K562 (cell line): ENCODE measurements around the gene RPL27A. TPM values are rescaled to one million over a fixed set of nuclear protein-coding genes. Genes with fewer than 3 reads are reported as not detected.

Source experiments
- ATAC-seq: fragments of 200-7000 bp; cut with Tn5 transposase; 3 replicates; pipeline ENCODE4 v1.9.1; 2020; ENCODE audit warnings: moderate library complexity
- BruUV-seq: library from RNA; stranded (reverse); fragments of 400-500 nt; replicated peaks from 2 replicates; lab custom pipeline; 2021; lab: Mats Ljungman, UMichigan
- CTCF ChIA-PET: fragments of 300-600 bp; formaldehyde crosslinking; extraction: SDS; loops from one replicate; lab custom pipeline; 2021; ENCODE audit warnings: low intra/inter-chr PET ratio; lab: Yijun Ruan, JAX
- POLR2A ChIA-PET: fragments of 300-600, 350-650 bp; sonication (Branson Sonifier 250); formaldehyde crosslinking; extraction: SDS; loops from one replicate; lab custom pipeline; 2021; ENCODE audit warnings: antibody characterized with exemption, inconsistent platforms; lab: Yijun Ruan, JAX
- DNase-seq, 4 experiments: peaks; one replicate each; pipeline versions ENCODE4 v3.0.0 to v3.0.0-alpha.2; 2011 to 2018; ENCODE audit warnings: low spot score in 3 of 4, mixed read lengths in 3 of 4; ENCODE audit errors: extremely low read depth in 1 of 4
- FAIRE-seq: peaks from 2 replicates; lab custom pipeline; 2011; peaks lifted over from hg19 to GRCh38; lab: Jason Lieb, UNC
- H2AFZ ChIP-seq: 2 replicates; pipeline ENCODE4 v1.6.0; 2011; ENCODE audit warnings: low read depth, low read length, control low read depth, inconsistent platforms
- H3K27ac ChIP-seq: fragments of 200-600 bp; 3 replicates; pipeline ENCODE4 v1.8.0; 2011; ENCODE audit warnings: low read depth, mild to moderate bottlenecking, control low read depth, inconsistent platforms, low read length, moderate library complexity, mixed read lengths; ENCODE audit errors: extremely low read depth
- H3K27me3 ChIP-seq, 2 experiments: fragments of 300-600 bp in 1 of 2; 2 replicates in 1 of 2; 3 replicates in 1 of 2; pipeline versions ENCODE4 v1.6.0 to v1.8.0; 2011; ENCODE audit warnings: inconsistent platforms in 2 of 2, low read length in 2 of 2, mild to moderate bottlenecking in 1 of 2, mixed read lengths in 1 of 2, moderate library complexity in 1 of 2; ENCODE audit not compliant: control insufficient read depth in 2 of 2, insufficient read depth in 2 of 2
- H3K36me3 ChIP-seq: fragments of 300-600 bp; 3 replicates; pipeline ENCODE4 v1.8.0; 2011; ENCODE audit warnings: mild to moderate bottlenecking, low read length, inconsistent platforms; ENCODE audit not compliant: control insufficient read depth, insufficient read depth
- H3K4me1 ChIP-seq, 2 experiments: fragments of 200-600 bp in 1 of 2; replicated peaks in 1 of 2; 2 replicates in 1 of 2; 3 replicates in 1 of 2; pipeline versions ENCODE4 v1.5.1 to v1.8.0; 2011; ENCODE audit warnings: inconsistent platforms in 2 of 2, low read length in 2 of 2, mild to moderate bottlenecking in 1 of 2, mixed read lengths in 1 of 2, moderate library complexity in 1 of 2; ENCODE audit not compliant: control insufficient read depth in 2 of 2, insufficient read depth in 2 of 2
- H3K4me2 ChIP-seq: 2 replicates; pipeline ENCODE4 v1.6.1; 2011; ENCODE audit warnings: low read length, control low read depth, inconsistent platforms, mixed read lengths; ENCODE audit not compliant: insufficient read depth
- H3K4me3 ChIP-seq: fragments of 200-600 bp; sonication (generic), shearing (Covaris generic); 2 replicates; pipeline ENCODE4 v1.5.1; 2016; ENCODE audit warnings: control low read depth, inconsistent platforms
- H3K79me2 ChIP-seq: fragments of 200-600 bp; 3 replicates; pipeline ENCODE4 v1.8.0; 2011; ENCODE audit warnings: low read length, inconsistent platforms; ENCODE audit not compliant: control insufficient read depth, insufficient read depth
- H3K9ac ChIP-seq, 2 experiments: 2 replicates each; pipeline versions ENCODE4 v1.6.0 to v1.6.1; 2011; ENCODE audit warnings: low read depth in 2 of 2, low read length in 2 of 2, control low read depth in 1 of 2, inconsistent platforms in 1 of 2, mild to moderate bottlenecking in 1 of 2, mixed read lengths in 1 of 2; ENCODE audit not compliant: insufficient read depth in 1 of 2
- H3K9me1 ChIP-seq: one replicate; pipeline ENCODE4 v1.6.0; 2011; ENCODE audit warnings: inconsistent platforms, mild to moderate bottlenecking, low read length, moderate library complexity; ENCODE audit not compliant: control insufficient read depth, insufficient read depth
- H3K9me3 ChIP-seq: replicated peaks from 2 replicates; pipeline ENCODE4 v1.5.1; 2011; ENCODE audit warnings: low read depth, low read length, inconsistent platforms; ENCODE audit not compliant: control insufficient read depth, insufficient read depth
- H4K20me1 ChIP-seq: replicated peaks from 2 replicates; pipeline ENCODE4 v1.6.1; 2011; ENCODE audit warnings: low read length, inconsistent platforms, mixed read lengths; ENCODE audit not compliant: control insufficient read depth, insufficient read depth
- BDP1 ChIP-seq: IDR thresholded peaks from 3 replicates; pipeline ENCODE4 v1.6.1; 2011; ENCODE audit not compliant: insufficient read length, insufficient read depth
- DMBX1 ChIP-seq: fragments of 250-450 bp; sonication (Bioruptor Pico); IDR thresholded peaks from 2 replicates; pipeline ENCODE4 v1.8.0; 2022; ENCODE audit warnings: inconsistent platforms, mild to moderate bottlenecking, moderate library complexity, borderline replicate concordance
- E2F3 ChIP-seq: fragments of 250-450 bp; sonication (Bioruptor Pico); IDR thresholded peaks from 2 replicates; pipeline ENCODE4 v1.4.0; 2020; ENCODE audit warnings: mild to moderate bottlenecking
- EGR1 ChIP-seq: fragments of 450-650 bp; conservative IDR thresholded peaks from 2 replicates; pipeline ENCODE4 v1.6.1; 2017; ENCODE audit warnings: mild to moderate bottlenecking
- ETV1 ChIP-seq: fragments of 450-650 bp; conservative IDR thresholded peaks from 2 replicates; pipeline ENCODE4 v1.6.1; 2016; ENCODE audit warnings: missing genetic modification characterization, control low read depth, low read depth, missing compliant biosample characterization
- ZKSCAN1 ChIP-seq: fragments of 150-350 bp; IDR thresholded peaks from 2 replicates; pipeline ENCODE4 v1.6.1; 2016; ENCODE audit warnings: low read depth, low read length
- ZNF197 ChIP-seq: fragments of 200-800 bp; sonication (Bioruptor generic); IDR thresholded peaks from 2 replicates; pipeline ENCODE4 v1.6.1; 2016; ENCODE audit warnings: low read depth, missing genetic modification characterization, missing compliant biosample characterization
- ZNF23 ChIP-seq: fragments of 250-450 bp; sonication (Bioruptor Pico); IDR thresholded peaks from 2 replicates; pipeline ENCODE4 v1.4.0; 2020; ENCODE audit warnings: mild to moderate bottlenecking
- WGBS: fragments of 100-300 bp; shearing (Covaris generic); methylation state at CpG from one replicate; pipeline ENCODE4 v1.1.6; 2016; ENCODE audit warnings: low coverage, mixed read lengths; ENCODE audit not compliant: insufficient coverage; ENCODE audit errors: missing lambda C conversion rate; 5-methylcytosine and 5-hydroxymethylcytosine counted together
- in situ Hi-C: fragments of 300-500 bp; cut with MboI; formaldehyde crosslinking; loops from 4 replicates; pipeline ENCODE4 v1.15.0; 2018; ENCODE audit warnings: inconsistent platforms, mixed read lengths
- intact Hi-C: fragments of 100-400 bp; cut with micrococcal nuclease; formaldehyde crosslinking; loops from 2 replicates; pipeline ENCODE4 v1.14.2; 2022
- polyA plus RNA-seq, 8 experiments: library from polyadenylated mRNA; depleted of rRNA in 4 of 8; stranded (reverse) in 5 of 8; unstranded in 3 of 8; fragments of >200 nt; fragmentation: Nextera tagmentation in 2 of 8; fragmentation: Illumina TruSeq in 1 of 8; extraction: Ambion mirVana in 2 of 8; extraction: Trizol in 1 of 8; gene quantifications; 2 replicates each; pipeline versions ENCODE4 v1.2.1 to v1.2.3, GENCODE V29; 2011 to 2014; ENCODE audit warnings: inconsistent platforms in 1 of 8, missing spikeins in 1 of 8
- total RNA-seq, 7 experiments: library from RNA; depleted of rRNA in 6 of 7; stranded (reverse); fragments of >200 nt in 6 of 7; fragmentation: Illumina TruSeq in 2 of 7; extraction: Trizol in 2 of 7; gene quantifications; 2 replicates each; pipeline versions ENCODE4 v1.2.1 to v1.2.3, GENCODE V29; 2011 to 2021; ENCODE audit warnings: low replicate concordance in 1 of 7
- TF ChIP-seq, protein P1 (sequence below): fragments of 250-450 bp; sonication (Bioruptor Pico); IDR thresholded peaks from 2 replicates; pipeline ENCODE4 v1.8.0; 2021; ENCODE audit warnings: moderate library complexity, mild to moderate bottlenecking, inconsistent platforms
- TF ChIP-seq, protein P2 (sequence below), 2 experiments: fragments of 450-650 bp in 1 of 2; sonication (generic) in 1 of 2; formaldehyde crosslinking in 1 of 2; IDR thresholded peaks; 2 replicates each; pipeline versions ENCODE4 v1.7.1 to v1.9.0; 2016 to 2022; ENCODE audit warnings: inconsistent platforms in 1 of 2, mild to moderate bottlenecking in 1 of 2, missing genetic modification reagents in 1 of 2

The RPL27A gene
- total and polyA plus RNA-seq, 9 of the 15 experiments (the other 6 are each of a cell fraction or from before 2014, with no cell fraction given): 790 to 4,241 (median 2,267) TPM

DNA sequence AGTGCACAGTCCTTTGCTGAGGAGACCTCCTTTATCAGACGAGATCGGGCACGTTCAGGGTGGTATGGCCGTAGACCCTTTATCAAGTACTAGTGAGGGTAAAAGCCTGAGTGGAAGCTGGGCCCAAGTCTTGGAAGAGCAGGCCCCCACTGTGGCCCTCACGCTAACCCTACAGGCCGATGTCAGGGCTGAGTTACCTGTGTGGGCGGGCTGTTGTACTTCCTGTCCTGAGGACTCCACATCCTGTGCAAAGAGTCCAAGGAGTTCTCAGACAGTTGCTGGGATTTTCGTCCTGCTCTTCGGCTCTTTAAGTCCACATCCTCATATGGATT, 34.9 kb downstream of the RPL27A start:
- H3K4me2 ChIP-seq: peak overlapping the region; percentile 46; the same call in 1 of the 2 replicates
- no TSS peak for BruUV-seq
- ATAC-seq (peak; percentile 53; the same call in 2 of the 3 replicates), DNase-seq (peak in 3 of 4 experiments; percentile 19 to 29 (median 25)), FAIRE-seq (no peak)
- no peaks in the 10 kb centered on the region for H3K79me2 ChIP-seq
- 30% methylated on average over 9 of the region's 9 CpGs for WGBS
- no peaks in the 10 kb centered on the region; the same call in 1 of the 2 replicates for H4K20me1 ChIP-seq
- in situ Hi-C loops (no loop called here), intact Hi-C loops (no loop called here)
- H3K27ac ChIP-seq: no peak overlapping the region
- no peak overlapping the region for H3K9ac ChIP-seq
- no peaks in the 10 kb centered on the region for H3K36me3 ChIP-seq
- ChIA-PET POLR2A (interaction anchor here (1.0 kb wide), 1 partner anchor 18 kb away, joined by 3 read pairs; no protein-coding TSS in a partner anchor), CTCF (no interaction called here)
- peaks cover 5 to 11% of the 10 kb centered on the region in 2 experiments; a peak in 4 of 5 replicates for H3K4me1 ChIP-seq
- no peak overlapping the region for H3K4me3 ChIP-seq
- no peaks in the 10 kb centered on the region for H3K9me1 ChIP-seq
- TF ChIP-seq ZNF23 (CRISPR knock-in tag): no peak
- 0 out of 2 replicates have a peak, but pooled peaks have one; percentile 20 for TF ChIP-seq ETV1 (tag)
- TF ChIP-seq ZKSCAN1: no peak
- TF ChIP-seq, protein P1, sequence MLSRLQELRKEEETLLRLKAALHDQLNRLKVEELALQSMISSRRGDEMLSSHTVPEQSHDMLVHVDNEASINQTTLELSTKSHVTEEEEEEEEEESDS (CRISPR knock-in tag): no peak
- peak; percentile 21; the same call in 1 of the 2 replicates for TF ChIP-seq DMBX1 (CRISPR knock-in tag)
- TF ChIP-seq E2F3 (CRISPR knock-in tag): no peak
- no peak for TF ChIP-seq BDP1
- TF ChIP-seq ZNF197 (CRISPR knock-in tag): no peak
- TF ChIP-seq, protein P2, sequence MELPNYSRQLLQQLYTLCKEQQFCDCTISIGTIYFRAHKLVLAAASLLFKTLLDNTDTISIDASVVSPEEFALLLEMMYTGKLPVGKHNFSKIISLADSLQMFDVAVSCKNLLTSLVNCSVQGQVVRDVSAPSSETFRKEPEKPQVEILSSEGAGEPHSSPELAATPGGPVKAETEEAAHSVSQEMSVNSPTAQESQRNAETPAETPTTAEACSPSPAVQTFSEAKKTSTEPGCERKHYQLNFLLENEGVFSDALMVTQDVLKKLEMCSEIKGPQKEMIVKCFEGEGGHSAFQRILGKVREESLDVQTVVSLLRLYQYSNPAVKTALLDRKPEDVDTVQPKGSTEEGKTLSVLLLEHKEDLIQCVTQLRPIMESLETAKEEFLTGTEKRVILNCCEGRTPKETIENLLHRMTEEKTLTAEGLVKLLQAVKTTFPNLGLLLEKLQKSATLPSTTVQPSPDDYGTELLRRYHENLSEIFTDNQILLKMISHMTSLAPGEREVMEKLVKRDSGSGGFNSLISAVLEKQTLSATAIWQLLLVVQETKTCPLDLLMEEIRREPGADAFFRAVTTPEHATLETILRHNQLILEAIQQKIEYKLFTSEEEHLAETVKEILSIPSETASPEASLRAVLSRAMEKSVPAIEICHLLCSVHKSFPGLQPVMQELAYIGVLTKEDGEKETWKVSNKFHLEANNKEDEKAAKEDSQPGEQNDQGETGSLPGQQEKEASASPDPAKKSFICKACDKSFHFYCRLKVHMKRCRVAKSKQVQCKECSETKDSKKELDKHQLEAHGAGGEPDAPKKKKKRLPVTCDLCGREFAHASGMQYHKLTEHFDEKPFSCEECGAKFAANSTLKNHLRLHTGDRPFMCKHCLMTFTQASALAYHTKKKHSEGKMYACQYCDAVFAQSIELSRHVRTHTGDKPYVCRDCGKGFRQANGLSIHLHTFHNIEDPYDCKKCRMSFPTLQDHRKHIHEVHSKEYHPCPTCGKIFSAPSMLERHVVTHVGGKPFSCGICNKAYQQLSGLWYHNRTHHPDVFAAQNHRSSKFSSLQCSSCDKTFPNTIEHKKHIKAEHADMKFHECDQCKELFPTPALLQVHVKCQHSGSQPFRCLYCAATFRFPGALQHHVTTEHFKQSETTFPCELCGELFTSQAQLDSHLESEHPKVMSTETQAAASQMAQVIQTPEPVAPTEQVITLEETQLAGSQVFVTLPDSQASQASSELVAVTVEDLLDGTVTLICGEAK (IDR thresholded peaks at IDR 0.05): 0 out of 2 replicates have a peak, but pooled peaks have one; percentile 21
- TF ChIP-seq, protein P2 (CRISPR knock-in tag; IDR thresholded peaks at IDR 0.05): no peak
- TF ChIP-seq EGR1: peak; percentile 73
- H3K27me3 ChIP-seq: peaks cover 30 to 79% of the 10 kb centered on the region in 2 experiments
- peak overlapping the region; percentile 89 for H2AFZ ChIP-seq
- no peaks in the 10 kb centered on the region for H3K9me3 ChIP-seq
